H1 (cell line): Measurements from ENCODE around the gene PAQR9. TPM values are rescaled to one million over a fixed set of nuclear protein-coding genes. Genes with fewer than 3 reads are reported as not detected.

Experiments used
- ATF3 ChIP-seq: IDR thresholded peaks from 2 replicates; pipeline ENCODE4 v1.6.1; 2011; ENCODE audit warnings: low read depth, mild to moderate bottlenecking, low read length; ENCODE audit not compliant: insufficient read depth
- HDAC6 ChIP-seq: IDR thresholded peaks from one replicate; pipeline ENCODE4 v1.7.1; 2012; ENCODE audit warnings: low read depth, mild to moderate bottlenecking, inconsistent platforms, low read length, moderate library complexity
- MAFK ChIP-seq: IDR thresholded peaks from 2 replicates; pipeline ENCODE4 v1.6.1; 2012; ENCODE audit warnings: low read depth, mild to moderate bottlenecking, improper control_type of control experiment, low read length
- RNF2 ChIP-seq: fragments of 200-900, 300-1000 bp; sonication (generic); IDR thresholded peaks from 2 replicates; pipeline ENCODE4 v1.7.1; 2016; ENCODE audit warnings: borderline replicate concordance, low read depth, mild to moderate bottlenecking, antibody characterized with exemption, low read length; ENCODE audit not compliant: poor library complexity, severe bottlenecking; ENCODE audit errors: missing control alignments
- ZNF274 ChIP-seq: IDR thresholded peaks from 2 replicates; pipeline ENCODE4 v1.7.0; 2012; ENCODE audit warnings: low read length, borderline replicate concordance; ENCODE audit errors: extremely low read depth
- polyA plus RNA-seq, 7 experiments: library from polyadenylated mRNA; depleted of rRNA in 3 of 7; stranded (reverse) in 5 of 7; unstranded in 2 of 7; fragments of >200 nt in 5 of 7; fragments of 200-250 nt in 2 of 7; gene quantifications; 1 replicate in 5 of 7; 2 replicates in 1 of 7; 4 replicates in 1 of 7; pipeline versions ENCODE4 v1.2.1 to v1.2.3, GENCODE V29; 2011 to 2013; ENCODE audit warnings: missing spikeins in 2 of 7, mixed read lengths in 2 of 7
- total RNA-seq: library from RNA; stranded (reverse); fragmentation: NEBNext Ultra II Directional; extraction: Animal tissue kit (Norgen Biotek cat#: 25700); gene quantifications from 2 replicates; pipeline ENCODE4 v1.2.1, GENCODE V29; 2021

The PAQR9 gene
- total and polyA plus RNA-seq, 2 of the 8 experiments (the other 6 are each of a cell fraction or from before 2014, with no cell fraction given): 2.6 to 5.2 TPM

GRCh38 chr3:142997330-142997729, 33.9 kb upstream of the PAQR9 start (continued):
- TF ChIP-seq ATF3: no peak
- no peak for TF ChIP-seq HDAC6
- no peak for TF ChIP-seq ZNF274
- TF ChIP-seq MAFK: no peak
- no peak for TF ChIP-seq RNF2
